Ectodermal cell (in vitro differentiated cells): ENCODE results near the gene SH3BP1.
"Not testable (repeated sequence)": the region's sequence is repeated elsewhere in the genome, so short reads cannot be mapped to it uniquely, and the experiment has no call there.

ENCODE experiments used
- H3K27ac ChIP-seq: 2 replicates; pipeline ENCODE4 v1.7.0; 2013; ENCODE audit warnings: mild to moderate bottlenecking, low read depth, low read length; ENCODE audit not compliant: insufficient read depth, poor library complexity, severe bottlenecking
- H3K27me3 ChIP-seq: 2 replicates; pipeline ENCODE4 v1.7.0; 2013; ENCODE audit warnings: mild to moderate bottlenecking, low read length; ENCODE audit not compliant: insufficient read depth, control insufficient read depth, poor library complexity, severe bottlenecking
- H3K36me3 ChIP-seq: one replicate; pipeline ENCODE4 v1.7.0; 2013; ENCODE audit warnings: low read length; ENCODE audit not compliant: control insufficient read depth, insufficient read depth
- H3K4me1 ChIP-seq: one replicate; pipeline ENCODE4 v1.7.0; 2013; ENCODE audit warnings: low read length; ENCODE audit not compliant: control insufficient read depth, insufficient read depth
- H3K4me3 ChIP-seq: 2 replicates; pipeline ENCODE4 v1.7.0; 2013; ENCODE audit warnings: low read depth, low read length, control low read depth; ENCODE audit not compliant: insufficient read depth
- H3K9me3 ChIP-seq: 2 replicates; pipeline ENCODE4 v1.7.0; 2013; ENCODE audit warnings: mild to moderate bottlenecking, low read length, moderate library complexity; ENCODE audit not compliant: control insufficient read depth
- WGBS, 2 experiments: methylation state at CpG; one replicate each; pipeline ENCODE4 v1.1.7; 2013; ENCODE audit warnings: missing lambda C conversion rate in 2 of 2; 5-methylcytosine and 5-hydroxymethylcytosine counted together

SH3BP1 gene

GRCh38 chr22:37640591-37641560, 1.4 kb downstream of the SH3BP1 start:
- Histone ChIP-seq H3K27me3 (no peaks in the 10 kb centered on the region), H3K4me1 (peaks cover 6% of the 10 kb centered on the region), H3K36me3 (no peaks in the 10 kb centered on the region), H3K4me3 (peak overlapping the region; percentile 59), H3K9me3 (no peaks in the 10 kb centered on the region), H3K27ac (no peak overlapping the region)
- WGBS, 2 experiments = 79 to 80% methylated on average over 23 to 24 of the region's 24 CpGs

GRCh38 chr22:37641561-37641949, 2.1 kb downstream of the SH3BP1 start:
- Histone ChIP-seq H3K27ac (no peak overlapping the region), H3K36me3 (no peaks in the 10 kb centered on the region), H3K27me3 (no peaks in the 10 kb centered on the region), H3K4me3 (no peak overlapping the region), H3K4me1 (peaks cover 6% of the 10 kb centered on the region), H3K9me3 (no peaks in the 10 kb centered on the region)
- 93 to 97% methylated on average over 5 of the region's 5 CpGs for WGBS, 2 experiments

GRCh38 chr22:37643225-37643847, 3.9 kb downstream of the SH3BP1 start:
- no peaks in the 10 kb centered on the region for H3K36me3 ChIP-seq

GRCh38 chr22:37647317-37647716, 7.8 kb downstream of the SH3BP1 start:
- no peaks in the 10 kb centered on the region for H3K36me3 ChIP-seq
- 95 to 96% methylated on average over 9 of the region's 9 CpGs for WGBS, 2 experiments
- no peaks in the 10 kb centered on the region for H3K27me3 ChIP-seq
- H3K4me1 ChIP-seq = no peaks in the 10 kb centered on the region
- H3K4me3 ChIP-seq = no peak overlapping the region
- no peak overlapping the region for H3K27ac ChIP-seq
- no peaks in the 10 kb centered on the region for H3K9me3 ChIP-seq

More at GRCh38 chr22:37643225-37643847, 3.9 kb downstream of the SH3BP1 start:
- Histone ChIP-seq H3K4me1 (peaks cover 6% of the 10 kb centered on the region), H3K4me3 (no peak overlapping the region), H3K27me3 (no peaks in the 10 kb centered on the region), H3K9me3 (no peaks in the 10 kb centered on the region), H3K27ac (no peak overlapping the region)
- WGBS, 2 experiments = 62 to 63% methylated on average over 9 of the region's 9 CpGs

GRCh38 chr22:37647928-37648327, 8.5 kb downstream of the SH3BP1 start:
- no peak overlapping the region for H3K27ac ChIP-seq
- no peaks in the 10 kb centered on the region for H3K36me3 ChIP-seq
- H3K27me3 ChIP-seq = no peaks in the 10 kb centered on the region
- no peaks in the 10 kb centered on the region for H3K9me3 ChIP-seq
- 94 to 96% methylated on average over 9 of the region's 9 CpGs for WGBS, 2 experiments
- H3K4me1 ChIP-seq = no peaks in the 10 kb centered on the region
- H3K4me3 ChIP-seq = no peak overlapping the region

- Histone ChIP-seq H3K4me3 (no peak overlapping the region), H3K9me3 (no peaks in the 10 kb centered on the region), H3K4me1 (no peaks in the 10 kb centered on the region), H3K27me3 (no peaks in the 10 kb centered on the region), H3K36me3 (peaks cover 4% of the 10 kb centered on the region), H3K27ac (no peak overlapping the region)
- WGBS, 2 experiments = 94 to 95% methylated on average over 17 of the region's 17 CpGs
Measured at GRCh38 chr22:37650463-37651136, 11.1 kb downstream of the SH3BP1 start.

GRCh38 chr22:37654563-37655251, 15.2 kb downstream of the SH3BP1 start:
- WGBS, 2 experiments = 92 to 93% methylated on average over 13 to 14 of the region's 14 CpGs
- no peak overlapping the region for H3K27ac ChIP-seq
- H3K27me3 ChIP-seq = no peaks in the 10 kb centered on the region
- peaks cover 4% of the 10 kb centered on the region for H3K36me3 ChIP-seq
- H3K9me3 ChIP-seq = no peaks in the 10 kb centered on the region
- peaks cover 5% of the 10 kb centered on the region for H3K4me1 ChIP-seq
- H3K4me3 ChIP-seq = no peak overlapping the region

- Histone ChIP-seq H3K27me3 (no peaks in the 10 kb centered on the region), H3K27ac (no peak overlapping the region), H3K4me3 (no peak overlapping the region), H3K9me3 (no peaks in the 10 kb centered on the region), H3K36me3 (peaks cover 4% of the 10 kb centered on the region), H3K4me1 (peaks cover 10% of the 10 kb centered on the region)
- WGBS, 2 experiments = 92 to 96% methylated on average over 14 to 17 of the region's 17 CpGs
Measured at GRCh38 chr22:37655252-37655563, 15.7 kb downstream of the SH3BP1 start.

GRCh38 chr22:37656583-37656982, 17.1 kb downstream of the SH3BP1 start:
- H3K4me3 ChIP-seq, H3K27me3 ChIP-seq, H3K9me3 ChIP-seq, H3K27ac ChIP-seq, H3K36me3 ChIP-seq: not testable (repeated sequence)
- peaks cover 23% of the 10 kb centered on the region for H3K4me1 ChIP-seq
- 91 to 94% methylated on average over 4 of the region's 4 CpGs for WGBS, 2 experiments
